ENCODE results near the gene DBH.
"Not testable (repeated sequence)": the region's sequence is repeated elsewhere in the genome, so short reads cannot be mapped to it uniquely, and the experiment has no call there.

Gene DBH

GRCh38 chr9:133610845-133611244, 25.3 kb upstream of the DBH start:
- no peak overlapping the region for H3K4me3 Mint-ChIP-seq

DNA sequence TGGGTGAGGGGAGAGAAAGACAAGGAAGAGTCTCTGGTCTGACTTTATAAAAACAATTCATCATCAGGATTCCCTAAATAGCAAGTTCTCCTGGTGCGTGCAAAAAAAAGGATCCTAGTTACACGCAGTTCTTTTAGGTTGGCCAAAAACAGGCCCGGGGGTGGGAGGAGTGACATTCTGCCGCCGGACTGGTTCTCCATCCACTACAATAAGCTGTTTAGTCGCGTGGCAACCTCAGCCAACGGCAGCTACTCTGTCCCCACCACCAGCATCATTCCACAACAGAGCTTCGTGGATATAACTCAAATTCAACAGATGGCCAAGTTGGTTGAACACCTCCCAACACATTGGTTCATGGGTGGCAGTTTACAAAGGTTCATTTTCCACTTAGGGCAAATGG, 24.1 kb upstream of the DBH start:
- Mint-ChIP-seq H3K4me3 (no peak overlapping the region), H3K9me3 (no peaks in the 10 kb centered on the region), H3K4me1 (no peaks in the 10 kb centered on the region), H3K27me3 (peaks cover 79% of the 10 kb centered on the region), H3K27ac (no peak overlapping the region), H3K36me3 (no peaks in the 10 kb centered on the region)
- ATAC-seq = no peak

More at GRCh38 chr9:133610845-133611244, 25.3 kb upstream of the DBH start:
- Mint-ChIP-seq H3K4me1 (no peaks in the 10 kb centered on the region), H3K27me3 (peaks cover 79% of the 10 kb centered on the region), H3K27ac (no peak overlapping the region), H3K36me3 (no peaks in the 10 kb centered on the region), H3K9me3 (no peaks in the 10 kb centered on the region)
- ATAC-seq = no peak

DNA sequence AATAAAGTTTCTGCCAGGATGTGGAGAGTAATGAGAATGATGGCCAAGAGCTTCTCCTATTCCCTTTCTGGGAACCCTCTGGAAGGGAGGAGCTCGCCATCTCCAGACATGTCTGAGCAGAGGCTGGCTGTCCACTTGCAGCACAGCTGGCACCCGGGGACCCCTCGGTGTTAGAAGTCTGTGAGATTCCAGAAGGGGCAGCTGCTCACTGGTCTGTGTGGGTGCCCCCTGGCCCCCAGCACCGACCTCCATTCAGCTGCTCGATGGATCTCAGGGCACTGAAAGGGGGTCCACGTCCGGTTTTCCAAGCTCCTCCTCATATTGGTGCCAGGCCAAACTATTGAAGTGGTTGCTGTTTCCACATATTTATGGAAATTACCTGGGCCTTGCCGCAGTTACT, 23.3 kb upstream of the DBH start:
- no peak overlapping the region for H3K27ac Mint-ChIP-seq
- H3K36me3 Mint-ChIP-seq = no peaks in the 10 kb centered on the region
- H3K9me3 Mint-ChIP-seq = no peaks in the 10 kb centered on the region
- ATAC-seq = no peak
- H3K27me3 Mint-ChIP-seq = peaks cover 79% of the 10 kb centered on the region
- no peak overlapping the region for H3K4me3 Mint-ChIP-seq
- H3K4me1 Mint-ChIP-seq = no peaks in the 10 kb centered on the region

DNA sequence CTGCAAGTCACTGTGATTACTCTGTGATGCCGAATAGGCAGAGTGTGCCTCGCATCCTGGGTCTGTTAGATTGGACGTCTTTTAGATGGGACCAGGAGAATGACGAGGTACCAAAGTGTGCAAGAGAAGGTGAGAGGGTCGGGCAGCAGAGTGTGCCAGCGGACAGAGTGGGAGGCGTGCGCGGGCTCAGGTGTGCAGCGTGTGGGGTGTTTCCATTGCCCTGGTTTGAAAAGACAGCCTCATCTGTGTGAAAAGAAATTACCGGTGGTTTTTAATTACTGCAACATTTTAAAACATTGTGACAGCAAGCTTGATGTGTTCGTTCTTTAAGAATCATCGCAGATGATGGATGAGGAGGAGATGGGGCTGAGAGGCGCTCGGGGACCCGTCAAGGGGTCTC, 22.7 kb upstream of the DBH start:
- Mint-ChIP-seq H3K4me1 (no peaks in the 10 kb centered on the region), H3K36me3 (no peaks in the 10 kb centered on the region), H3K4me3 (no peak overlapping the region), H3K9me3 (no peaks in the 10 kb centered on the region), H3K27me3 (peaks cover 79% of the 10 kb centered on the region), H3K27ac (no peak overlapping the region)
- no peak for ATAC-seq

- H3K9me3 Mint-ChIP-seq = no peaks in the 10 kb centered on the region
- no peak overlapping the region for H3K27ac Mint-ChIP-seq
- H3K4me3 Mint-ChIP-seq = no peak overlapping the region
- H3K4me1 Mint-ChIP-seq = no peaks in the 10 kb centered on the region
- no peak for ATAC-seq
- H3K36me3 Mint-ChIP-seq = no peaks in the 10 kb centered on the region
- peaks cover 78% of the 10 kb centered on the region for H3K27me3 Mint-ChIP-seq
Observed at GRCh38 chr9:133614056-133614455, 22.1 kb upstream of the DBH start.

DNA sequence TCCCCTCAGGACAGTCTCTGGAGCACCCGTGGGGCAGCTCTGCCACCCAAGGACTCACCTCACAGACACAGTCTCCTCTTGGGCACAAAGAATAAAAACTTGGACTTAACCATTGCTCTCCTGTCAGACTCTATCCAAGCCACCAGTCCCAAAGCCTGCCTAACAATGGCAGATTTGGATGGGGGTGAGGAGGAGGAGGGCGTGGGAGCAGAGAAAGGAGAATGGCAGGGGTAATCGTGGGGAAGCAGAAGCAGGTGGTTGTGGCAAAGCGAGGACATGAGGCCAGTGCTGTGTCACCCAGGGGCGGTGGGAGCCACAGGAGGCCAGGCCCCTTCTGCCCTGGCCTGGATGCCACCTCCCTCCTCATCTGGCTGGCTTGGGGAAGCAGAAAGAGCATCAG, 21.5 kb upstream of the DBH start:
- Mint-ChIP-seq H3K27ac (no peak overlapping the region), H3K4me3 (no peak overlapping the region), H3K27me3 (peaks cover 74% of the 10 kb centered on the region), H3K4me1 (peaks cover 2% of the 10 kb centered on the region), H3K9me3 (no peaks in the 10 kb centered on the region), H3K36me3 (no peaks in the 10 kb centered on the region)
- ATAC-seq = no peak

- no peak overlapping the region for H3K27ac Mint-ChIP-seq
- H3K36me3 Mint-ChIP-seq = no peaks in the 10 kb centered on the region
- no peak for ATAC-seq
- H3K4me3 Mint-ChIP-seq = no peak overlapping the region
- H3K4me1 Mint-ChIP-seq = peaks cover 8% of the 10 kb centered on the region
- H3K9me3 Mint-ChIP-seq = no peaks in the 10 kb centered on the region
- peaks cover 69% of the 10 kb centered on the region for H3K27me3 Mint-ChIP-seq
Observed at GRCh38 chr9:133615186-133615585, 21.0 kb upstream of the DBH start.

DNA sequence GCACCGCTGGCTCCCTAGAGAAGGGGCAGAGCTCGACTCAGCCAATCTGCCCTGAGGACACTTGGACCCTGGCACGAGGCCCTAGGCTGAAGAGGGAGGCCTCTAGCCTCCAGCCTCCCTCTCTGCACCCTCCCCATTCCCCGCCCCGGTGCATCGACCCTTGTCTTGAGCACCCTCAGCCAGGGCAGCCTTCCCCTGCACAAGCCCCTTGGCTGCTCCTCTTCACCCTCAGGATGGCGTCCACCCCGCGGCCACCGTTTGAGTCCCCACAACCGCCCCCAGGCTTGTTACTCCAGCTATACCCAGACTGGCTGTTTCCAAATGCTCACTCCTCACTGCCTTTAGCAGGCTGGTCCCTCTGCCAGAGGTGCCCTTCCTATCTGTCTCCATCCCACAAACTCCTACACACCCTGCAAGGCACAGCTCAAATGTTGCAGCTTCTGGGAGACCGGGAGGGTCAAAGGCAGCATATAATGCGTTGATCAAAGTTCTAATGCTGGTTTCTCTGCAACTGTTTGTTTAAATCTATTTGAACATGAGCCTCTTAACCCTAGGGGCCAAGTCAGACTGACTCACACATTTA, 20.5 kb upstream of the DBH start:
- Mint-ChIP-seq H3K4me1 (peaks cover 8% of the 10 kb centered on the region), H3K36me3 (no peaks in the 10 kb centered on the region), H3K4me3 (no peak overlapping the region), H3K27ac (no peak overlapping the region), H3K27me3 (peaks cover 64% of the 10 kb centered on the region), H3K9me3 (no peaks in the 10 kb centered on the region)
- ATAC-seq = no peak

DNA sequence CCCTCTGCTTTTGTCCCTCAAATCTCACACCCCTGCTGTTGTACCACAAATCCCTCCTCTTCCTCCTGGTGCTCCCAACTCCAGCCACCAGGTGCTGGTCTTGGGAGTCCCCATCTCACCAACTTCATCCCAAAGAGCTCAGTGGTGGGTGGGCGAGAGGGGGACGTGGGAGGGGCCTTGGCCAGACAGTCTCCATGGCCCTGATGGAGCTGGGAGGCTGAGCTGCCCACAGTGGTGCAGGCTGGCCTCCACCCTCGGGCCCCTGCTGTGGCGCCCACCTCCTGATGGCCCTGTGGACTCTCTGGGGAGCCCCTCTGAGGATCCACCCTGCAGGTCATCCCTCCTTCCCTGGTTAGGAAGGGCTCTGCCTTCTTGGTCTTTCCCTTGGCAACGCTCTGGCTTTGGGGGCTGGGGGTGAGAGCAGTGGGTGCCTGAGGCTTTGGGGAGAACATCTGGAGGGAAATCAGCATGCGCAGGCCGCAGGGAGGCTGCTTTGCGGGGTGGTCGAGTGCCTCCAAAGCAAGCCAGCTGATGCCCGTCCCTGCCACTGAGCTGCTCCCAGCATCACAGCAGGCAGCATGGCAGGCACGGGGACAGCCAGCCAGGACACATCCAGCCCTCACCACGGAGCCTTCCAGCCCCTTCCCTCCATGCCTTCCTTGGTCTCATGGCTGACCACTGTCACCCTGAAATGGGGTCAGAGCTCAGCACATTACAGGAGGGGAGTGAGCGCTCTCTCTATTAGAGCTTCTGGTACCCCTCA, 19.3 kb upstream of the DBH start:
- peak; percentile 29 for ATAC-seq
- Mint-ChIP-seq H3K9me3 (no peaks in the 10 kb centered on the region), H3K4me3 (no peak overlapping the region), H3K27me3 (peaks cover 57% of the 10 kb centered on the region), H3K36me3 (no peaks in the 10 kb centered on the region), H3K4me1 (peaks cover 8% of the 10 kb centered on the region), H3K27ac (no peak overlapping the region)

DNA sequence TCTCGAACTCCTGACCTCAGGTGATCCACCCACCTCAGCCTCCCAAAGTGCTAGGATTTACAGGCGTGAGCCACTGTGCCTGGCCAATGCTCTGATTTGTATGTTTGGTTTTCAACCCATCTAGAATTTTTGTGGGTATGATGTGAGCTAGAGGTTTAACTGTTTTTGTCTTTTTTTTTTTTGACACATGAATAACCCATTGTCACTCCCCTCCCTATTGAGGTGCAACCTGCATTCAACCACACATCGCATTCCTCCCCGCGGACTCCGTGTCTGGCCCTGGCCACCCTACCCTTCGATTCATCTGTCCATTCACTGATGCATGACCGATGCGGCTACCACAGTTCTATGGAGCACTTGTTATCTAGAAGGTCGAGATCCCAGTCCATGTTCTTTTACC, 17.4 kb upstream of the DBH start:
- Mint-ChIP-seq H3K27ac (no peak overlapping the region), H3K9me3 (no peaks in the 10 kb centered on the region), H3K4me3 (no peak overlapping the region), H3K36me3 (no peaks in the 10 kb centered on the region), H3K4me1 (peaks cover 8% of the 10 kb centered on the region), H3K27me3 (peaks cover 59% of the 10 kb centered on the region)
- no peak for ATAC-seq

DNA sequence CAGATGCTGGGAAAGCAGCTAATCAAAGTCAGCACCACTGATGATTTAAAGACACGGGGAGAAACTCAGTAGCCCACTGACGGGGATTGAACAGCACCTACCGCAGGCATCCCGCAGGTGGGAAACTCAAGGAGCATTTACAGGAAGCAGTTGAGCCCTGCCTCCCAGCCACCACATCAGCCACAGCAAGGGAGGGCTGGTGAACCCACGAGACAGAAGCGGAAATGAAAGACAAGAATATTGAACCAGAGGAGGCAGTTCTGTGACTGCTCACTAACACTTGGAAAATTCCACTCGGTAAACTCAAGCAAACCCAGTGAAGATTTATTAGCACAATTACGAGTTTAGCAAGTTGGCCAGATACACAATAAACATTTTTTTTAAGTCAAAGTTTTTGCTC, 16.4 kb upstream of the DBH start:
- peak overlapping the region; percentile 12 for H3K4me3 Mint-ChIP-seq
- peaks cover 5% of the 10 kb centered on the region for H3K9me3 Mint-ChIP-seq
- H3K27me3 Mint-ChIP-seq = peaks cover 59% of the 10 kb centered on the region
- ATAC-seq = peak; percentile 76
- H3K4me1 Mint-ChIP-seq = peaks cover 8% of the 10 kb centered on the region
- H3K36me3 Mint-ChIP-seq = no peaks in the 10 kb centered on the region
- no peak overlapping the region for H3K27ac Mint-ChIP-seq

- Mint-ChIP-seq H3K9me3 (peaks cover 15% of the 10 kb centered on the region), H3K27me3 (peaks cover 44% of the 10 kb centered on the region), H3K4me3 (no peak overlapping the region)
Observed at GRCh38 chr9:133621725-133622267, 14.4 kb upstream of the DBH start.

DNA sequence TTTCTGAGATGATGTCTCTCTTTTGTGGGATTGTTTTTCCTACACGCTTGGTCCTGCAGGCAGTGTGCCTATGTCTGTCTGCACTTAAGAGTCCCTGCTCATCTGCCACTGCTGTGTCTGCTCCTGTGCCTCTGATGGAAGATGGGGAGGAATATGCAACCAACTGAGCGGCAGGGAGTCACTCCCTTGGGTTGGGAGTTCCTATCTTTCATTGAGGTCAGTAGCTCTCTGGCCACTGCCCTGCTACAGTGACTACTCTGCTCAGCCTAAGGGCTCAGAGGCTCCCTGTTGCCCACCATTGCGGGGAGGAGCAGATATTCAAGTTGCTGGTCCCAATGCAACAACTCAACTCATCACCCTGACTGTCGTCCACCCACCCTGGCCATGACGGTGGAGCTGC, 13.6 kb upstream of the DBH start:
- Mint-ChIP-seq H3K27me3 (peaks cover 37% of the 10 kb centered on the region), H3K36me3 (no peaks in the 10 kb centered on the region), H3K27ac (no peak overlapping the region), H3K9me3 (peaks cover 21% of the 10 kb centered on the region), H3K4me3 (no peak overlapping the region), H3K4me1 (peaks cover 8% of the 10 kb centered on the region)
- no peak for ATAC-seq

More at GRCh38 chr9:133621725-133622267, 14.4 kb upstream of the DBH start:
- H3K27ac Mint-ChIP-seq = no peak overlapping the region
- H3K4me1 Mint-ChIP-seq = peaks cover 8% of the 10 kb centered on the region
- H3K36me3 Mint-ChIP-seq = no peaks in the 10 kb centered on the region
- no peak for ATAC-seq

GRCh38 chr9:133626008-133626407, 10.2 kb upstream of the DBH start:
- ATAC-seq, H3K36me3 Mint-ChIP-seq, H3K4me1 Mint-ChIP-seq, H3K4me3 Mint-ChIP-seq, H3K27ac Mint-ChIP-seq: not testable (repeated sequence)
- H3K9me3 Mint-ChIP-seq = peaks cover 21% of the 10 kb centered on the region
- peaks cover 34% of the 10 kb centered on the region for H3K27me3 Mint-ChIP-seq

GRCh38 chr9:133627341-133627740, 8.8 kb upstream of the DBH start:
- Mint-ChIP-seq H3K4me1 (no peaks in the 10 kb centered on the region), H3K36me3 (no peaks in the 10 kb centered on the region), H3K27ac (no peak overlapping the region), H3K27me3 (peaks cover 32% of the 10 kb centered on the region), H3K9me3 (peaks cover 21% of the 10 kb centered on the region), H3K4me3 (no peak overlapping the region)
- no peak for ATAC-seq

- H3K27me3 Mint-ChIP-seq = peaks cover 30% of the 10 kb centered on the region
- no peaks in the 10 kb centered on the region for H3K36me3 Mint-ChIP-seq
- no peak overlapping the region for H3K27ac Mint-ChIP-seq
- no peak for ATAC-seq
- H3K4me1 Mint-ChIP-seq = no peaks in the 10 kb centered on the region
- peaks cover 21% of the 10 kb centered on the region for H3K9me3 Mint-ChIP-seq
- no peak overlapping the region for H3K4me3 Mint-ChIP-seq
Observed at GRCh38 chr9:133628766-133629165, 7.4 kb upstream of the DBH start.
